Stimulated activated CD4-positive, alpha-beta T cell treated with anti-CD3 and anti-CD28 coated beads, Interleukin-2, amount 100 ng/mL, for 24 hours (primary cell): ENCODE results near the gene ZNF593OS.
A peak's percentile ranks its signal among the peaks of the same experiment; 100 is the strongest.

Experiments
- DNase-seq, 2 donors: peaks; one replicate each; pipeline ENCODE4 v3.0.0-alpha.2; 2020

The ZNF593OS gene

DNA sequence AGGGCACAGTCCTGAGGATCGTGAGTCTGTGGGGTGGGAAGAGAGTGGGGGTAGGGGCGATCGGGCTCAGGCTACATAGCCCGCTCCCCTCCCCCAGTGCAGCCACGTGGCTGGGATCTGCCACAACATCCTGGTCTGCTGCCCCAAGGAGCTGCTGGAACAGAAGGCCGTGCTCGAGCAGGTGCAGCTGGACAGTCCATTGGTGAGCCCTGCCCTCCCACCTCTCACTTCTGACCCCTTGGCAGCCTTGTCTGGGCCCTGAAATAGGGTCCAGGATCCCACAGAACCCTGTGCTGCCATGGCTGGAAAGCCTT is 10.7 kb upstream of the ZNF593OS start:
- no peak for DNase-seq

DNA sequence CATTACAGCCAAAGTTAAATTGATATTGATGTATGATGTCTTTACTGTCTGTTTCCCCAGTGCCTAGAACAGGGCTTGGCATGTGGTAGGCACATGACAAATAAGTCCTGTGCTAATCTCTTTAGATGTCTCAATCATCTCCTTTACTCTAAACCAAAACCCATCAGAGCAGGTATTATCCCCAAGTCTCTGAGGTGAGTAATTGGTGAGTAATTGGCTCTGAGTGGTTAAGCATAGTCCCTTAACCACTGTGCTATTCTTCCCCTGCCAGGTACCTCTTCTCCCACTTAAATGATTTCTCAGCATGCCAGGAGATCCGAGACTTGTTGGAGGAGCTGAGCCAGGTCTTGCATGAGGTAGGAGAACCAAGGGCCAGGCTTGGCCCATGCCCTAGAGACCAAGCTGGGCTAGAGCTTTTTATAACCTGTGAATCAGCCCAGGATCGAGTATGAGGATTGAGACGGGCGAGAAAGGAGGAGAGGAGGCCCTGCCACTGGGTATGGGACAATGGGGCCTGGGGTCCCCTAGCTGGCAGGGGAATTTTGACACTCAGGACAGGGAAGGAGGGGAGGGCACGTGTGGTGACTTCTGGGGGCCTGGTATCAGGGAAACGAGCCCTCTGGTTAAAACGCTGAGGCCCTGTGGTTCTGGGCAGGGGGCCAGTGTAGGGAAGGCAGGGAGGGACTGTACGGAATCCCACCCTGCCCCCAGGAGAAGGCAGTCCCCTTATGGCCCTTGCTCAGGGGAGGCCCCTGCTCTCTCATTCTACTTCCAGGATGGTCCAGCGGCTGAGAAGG is 10.2 kb upstream of the ZNF593OS start:
- DNase-seq, result no peak

GRCh38 chr1:26180010-26180506 is 8.4 kb upstream of the ZNF593OS start:
- DNase-seq, result no peak

- peak in 1 of 2 donors; percentile 38 for DNase-seq
Observed at GRCh38 chr1:26177182-26177684, 5.6 kb upstream of the ZNF593OS start, which contains the start of gene CNKSR1. TSS of gene CNKSR1 (plus strand) at chr1:26177491. CDS start at chr1:26177548, 57 bp downstream.

DNA sequence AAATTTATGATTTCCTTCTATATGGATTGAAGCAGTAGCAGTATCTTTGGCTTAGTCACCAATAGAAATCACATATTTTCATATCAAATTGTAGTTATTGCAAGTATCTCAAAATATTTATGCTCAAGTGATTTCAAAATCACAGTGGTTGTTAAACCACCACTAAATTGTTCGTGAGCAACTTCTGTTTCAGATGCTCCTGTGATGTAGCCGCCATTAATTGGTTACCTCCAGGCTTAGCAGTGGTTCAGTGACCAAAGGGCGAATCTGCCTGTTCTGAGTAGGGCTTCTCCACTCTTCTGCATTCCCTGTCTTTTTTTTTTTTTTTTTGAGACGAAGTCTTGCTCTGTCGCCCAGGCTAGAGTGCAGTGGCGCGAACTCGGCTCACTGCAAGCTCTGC is 3.7 kb upstream of the ZNF593OS start:
- no peak for DNase-seq

DNA sequence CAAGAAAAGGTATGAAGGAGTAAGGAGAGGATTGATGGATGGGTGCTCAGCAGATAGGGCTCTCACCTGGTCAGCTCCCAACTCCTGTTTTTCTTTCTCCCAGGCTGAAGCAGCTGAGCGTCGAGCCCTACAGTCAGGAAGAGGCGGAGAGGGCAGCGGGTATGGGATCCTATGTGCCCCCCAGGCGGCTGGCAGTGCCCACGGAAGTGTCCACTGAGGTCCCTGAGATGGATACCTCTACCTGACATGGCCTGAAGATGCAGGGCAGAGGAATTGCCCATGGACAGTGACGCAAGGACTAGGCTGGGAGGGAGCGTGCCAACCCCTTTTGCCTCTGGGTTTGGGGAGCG is 1.2 kb downstream of the ZNF593OS start:
- no peak for DNase-seq

GRCh38 chr1:26169669-26170471 is 1.8 kb downstream of the ZNF593OS start, which contains the start of gene ZNF593:
TSS of gene ZNF593 (plus strand) at chr1:26169908. CDS start at chr1:26169984, 76 bp downstream.
- DNase-seq, result peak; percentile 89 to 94

DNA sequence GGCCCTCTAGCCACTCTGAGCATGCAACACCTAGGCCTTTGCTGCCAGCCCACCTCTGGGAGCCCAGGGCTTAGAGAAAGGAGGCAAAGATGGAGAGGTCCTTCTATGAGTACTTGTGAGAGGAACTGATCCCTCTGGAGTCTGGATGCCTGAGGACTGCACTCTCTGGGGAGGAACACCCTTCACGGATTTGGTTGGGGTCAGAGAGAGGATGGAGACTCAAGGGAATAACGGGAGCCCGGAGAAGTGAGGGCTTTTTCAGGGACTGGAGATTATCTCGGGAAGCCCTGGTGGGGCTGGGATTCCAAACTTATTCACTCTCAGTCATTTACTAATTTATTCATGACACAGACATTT is 2.5 kb downstream of the ZNF593OS start:
- no peak for DNase-seq

DNA sequence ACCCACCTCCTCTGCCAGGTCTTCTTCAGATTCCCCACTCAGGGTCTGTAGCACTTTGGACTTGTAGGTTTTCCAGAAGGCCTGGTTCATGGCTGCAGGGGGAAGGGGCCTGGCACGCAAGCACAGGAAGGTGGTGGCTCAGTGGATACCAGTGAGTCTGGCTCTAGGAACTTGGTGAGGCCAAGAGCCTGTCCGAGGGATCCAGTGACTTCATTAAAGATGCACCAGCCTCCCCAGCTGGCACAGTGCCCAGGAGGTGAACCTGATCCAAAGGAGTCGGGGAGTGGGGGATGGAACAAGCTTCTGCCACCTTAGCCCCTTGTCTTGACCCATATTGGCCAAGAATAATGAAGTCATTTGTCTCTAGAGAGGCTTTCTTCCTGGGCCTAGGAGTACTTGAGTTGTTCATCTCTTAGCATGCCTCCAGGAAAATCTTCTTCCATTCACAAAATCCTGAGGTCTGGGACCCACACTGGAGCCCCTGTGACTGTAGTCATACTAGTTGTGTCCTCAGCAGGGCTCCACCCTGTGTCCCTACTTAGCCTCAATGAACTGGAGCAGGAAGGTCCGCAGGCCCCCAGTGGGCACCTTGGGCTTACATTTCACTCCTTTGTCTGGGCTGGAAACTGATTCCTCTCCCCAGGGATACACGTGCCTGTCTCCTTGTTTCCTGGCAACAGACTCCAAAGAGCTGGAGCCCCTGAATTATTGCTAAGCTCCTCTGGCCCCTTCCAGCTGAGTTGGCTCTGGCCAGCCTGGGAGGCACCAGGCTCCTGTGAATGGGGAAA is 3.0 kb downstream of the ZNF593OS start, which contains the start of gene C1orf232:
C1orf232 (minus strand) TSS at position 554 of the 788 bp plus-strand sequence; CDS start at position 90, 464 bp downstream.
- DNase-seq, result no peak

DNA sequence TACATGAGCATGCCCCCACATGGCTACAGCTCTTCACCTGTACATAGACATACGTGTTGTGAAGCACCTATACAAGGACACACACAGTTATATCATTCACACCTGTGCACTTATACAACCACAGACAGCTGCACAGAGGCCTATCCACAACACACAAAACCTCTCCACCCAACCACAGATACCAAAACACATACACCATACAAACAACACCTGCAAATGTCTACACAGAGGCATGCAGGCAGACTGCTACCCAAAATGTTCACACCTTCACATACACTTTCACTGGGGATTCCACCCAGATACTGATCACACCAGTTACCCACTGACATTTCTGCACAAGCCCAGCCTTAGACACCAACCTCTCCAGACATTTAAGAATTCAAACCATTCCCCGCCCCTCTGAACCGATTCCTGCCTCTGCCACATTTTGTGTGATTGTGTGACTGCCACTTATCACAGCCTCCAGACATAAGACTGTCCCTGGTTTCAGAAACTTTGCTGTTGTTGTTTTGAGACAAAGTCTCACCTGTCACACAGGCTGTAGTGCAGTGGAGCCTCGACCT is 4.8 kb downstream of the ZNF593OS start:
- DNase-seq, result no peak

GRCh38 chr1:26164861-26165842 is 6.5 kb downstream of the ZNF593OS start:
- DNase-seq, result no peak

DNA sequence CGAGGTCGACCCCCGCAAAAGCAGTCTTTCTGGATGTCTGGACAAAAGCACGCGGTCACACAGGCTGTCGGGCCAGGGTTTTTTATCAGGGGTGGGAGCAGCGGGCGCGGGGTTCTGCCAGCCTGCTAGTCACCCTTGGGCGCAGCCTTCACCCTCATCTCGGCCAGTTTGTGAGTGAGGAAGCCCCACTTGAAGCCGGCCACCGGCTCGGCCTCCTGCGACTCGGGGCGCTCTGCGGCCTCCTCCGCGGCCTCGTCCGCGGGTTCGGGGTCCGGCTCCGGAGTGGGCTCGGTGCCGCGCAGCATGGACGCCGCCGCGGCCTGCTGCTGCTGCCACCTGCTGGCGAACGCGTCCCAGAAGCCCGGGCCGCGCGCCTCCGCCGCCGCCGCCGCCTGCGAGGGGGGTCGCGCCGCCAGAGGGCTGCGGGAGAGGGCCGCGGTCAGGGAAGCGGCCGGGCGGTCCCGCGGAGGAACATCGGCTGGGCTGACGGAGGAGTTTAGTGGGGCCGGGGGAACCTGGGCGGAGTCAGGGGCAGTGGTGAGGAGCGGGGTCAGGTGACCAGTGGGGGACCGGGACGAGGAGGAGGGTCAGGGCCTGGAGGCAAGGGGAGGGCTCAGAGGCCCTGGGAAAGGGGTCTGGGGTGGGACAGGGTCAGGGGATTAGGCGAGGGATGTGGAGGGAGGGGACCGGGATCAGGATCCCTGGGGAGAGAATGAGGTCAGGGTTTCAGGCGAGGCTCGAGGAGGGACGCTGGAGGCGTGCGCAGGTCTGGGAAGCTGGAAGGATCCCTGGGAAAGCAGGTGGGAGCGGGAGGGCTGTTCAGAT is 7.4 kb downstream of the ZNF593OS start:
- peak; percentile 64 to 69 for DNase-seq

- DNase-seq, result no peak
Observed at GRCh38 chr1:26163684-26164035, 8.0 kb downstream of the ZNF593OS start.

GRCh38 chr1:26162220-26162709 is 9.4 kb downstream of the ZNF593OS start:
- no peak for DNase-seq

- peak; percentile 48 to 66 for DNase-seq
Observed at GRCh38 chr1:26161415-26162219, 10.0 kb downstream of the ZNF593OS start.

GRCh38 chr1:26160527-26161414 is 10.9 kb downstream of the ZNF593OS start:
- no peak for DNase-seq

DNA sequence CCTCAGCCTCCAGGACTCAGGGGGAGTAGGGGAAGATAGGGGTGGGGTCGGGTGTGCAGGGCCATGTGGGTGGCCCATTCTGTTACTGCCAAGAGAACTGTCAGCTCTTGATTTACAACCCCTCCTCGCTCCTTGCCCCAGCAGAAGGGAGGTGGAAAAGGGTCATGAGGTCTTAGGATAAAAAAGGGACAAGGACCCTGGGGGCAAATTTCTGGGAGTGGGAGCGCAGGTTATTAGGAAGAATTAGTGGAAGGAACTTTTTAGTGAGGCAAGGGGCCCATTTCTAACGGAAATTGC is 11.9 kb downstream of the ZNF593OS start:
- DNase-seq, result no peak
